HG02884 (cell line): ENCODE results near the gene ABCB9.

ENCODE experiments used
- ATAC-seq: cut with Tn5 transposase; IDR thresholded peaks from one replicate; pipeline ENCODE4 v1.9.1; 2021; ENCODE audit warnings: mild to moderate bottlenecking, moderate library complexity; ENCODE audit not compliant: unreplicated experiment

The ABCB9 gene

GRCh38 chr12:122884091-122884826, 82.0 kb downstream of the ABCB9 start:
- no peak for ATAC-seq

GRCh38 chr12:122882908-122883558, 83.2 kb downstream of the ABCB9 start:
- ATAC-seq: no peak

- no peak for ATAC-seq
Measured at GRCh38 chr12:122880668-122881067, 85.6 kb downstream of the ABCB9 start.

- no peak for ATAC-seq
Measured at GRCh38 chr12:122880155-122880667, 86.1 kb downstream of the ABCB9 start.
